WTC11 (cell line): ENCODE data around the gene CAAP1. TPM values are rescaled to one million over a fixed set of nuclear protein-coding genes. Genes with fewer than 3 reads are reported as not detected.

Experiments used
- ATAC-seq: fragments of 200-7000 bp; cut with Tn5 transposase; 2 replicates; pipeline ENCODE4 v1.10.0; 2021; ENCODE audit warnings: mild to moderate bottlenecking, moderate library complexity
- CTCF ChIA-PET: fragments of 300-600 bp; sonication (Branson Sonifier 250); formaldehyde crosslinking; loops from one replicate; lab custom pipeline; 2021; ENCODE audit warnings: antibody characterized with exemption; lab: Charles Lee
- POLR2A ChIA-PET: fragments of 350-600 bp; sonication (Branson Sonifier 250); formaldehyde crosslinking; loops from one replicate; lab custom pipeline; 2021; ENCODE audit warnings: antibody characterized with exemption; lab: Charles Lee
- DNase-seq: peaks from one replicate; pipeline ENCODE4 v3.0.0; 2021; ENCODE audit warnings: low spot score
- H3K27ac Mint-ChIP-seq: 2 replicates; pipeline ENCODE4 v1.8.0; 2021; ENCODE audit warnings: mixed read lengths
- H3K27me3 Mint-ChIP-seq: 2 replicates; pipeline ENCODE4 v1.8.0; 2021; ENCODE audit warnings: low read depth, mild to moderate bottlenecking, moderate library complexity, mixed read lengths
- H3K36me3 Mint-ChIP-seq: 2 replicates; pipeline ENCODE4 v1.8.0; 2021; ENCODE audit warnings: mixed read lengths
- H3K4me1 Mint-ChIP-seq: 2 replicates; pipeline ENCODE4 v1.8.0; 2022; ENCODE audit warnings: mixed read lengths
- H3K4me3 Mint-ChIP-seq: 2 replicates; pipeline ENCODE4 v1.8.0; 2021; ENCODE audit warnings: mild to moderate bottlenecking, moderate library complexity, mixed read lengths
- H3K9me3 Mint-ChIP-seq: 2 replicates; pipeline ENCODE4 v1.8.0; 2021; ENCODE audit warnings: mixed read lengths
- AR ChIP-seq: fragments of 250-450 bp; sonication (Bioruptor Pico); IDR thresholded peaks from 2 replicates; pipeline ENCODE4 v1.9.0; 2021; ENCODE audit warnings: mild to moderate bottlenecking
- ATF2 ChIP-seq: sonication (generic); formaldehyde crosslinking; IDR thresholded peaks from 2 replicates; pipeline ENCODE4 v1.8.1; 2022; ENCODE audit warnings: low read depth, missing genetic modification reagents, borderline replicate concordance
- E2F5 ChIP-seq: sonication (generic); formaldehyde crosslinking; IDR thresholded peaks from 2 replicates; pipeline ENCODE4 v1.8.1; 2022; ENCODE audit warnings: mild to moderate bottlenecking, moderate library complexity, missing genetic modification reagents
- ESRRA ChIP-seq: sonication (generic); formaldehyde crosslinking; IDR thresholded peaks from 2 replicates; pipeline ENCODE4 v1.8.1; 2022; ENCODE audit warnings: mild to moderate bottlenecking, missing genetic modification reagents, borderline replicate concordance
- FOXK1 ChIP-seq: sonication (generic); formaldehyde crosslinking; IDR thresholded peaks from 2 replicates; pipeline ENCODE4 v1.8.0; 2022; ENCODE audit warnings: mild to moderate bottlenecking, moderate library complexity, missing genetic modification reagents
- GRHL2 ChIP-seq: fragments of 250-450 bp; sonication (Bioruptor Pico); IDR thresholded peaks from 2 replicates; pipeline ENCODE4 v1.8.0; 2022; ENCODE audit warnings: mild to moderate bottlenecking, moderate library complexity; ENCODE audit not compliant: insufficient replicate concordance, severe bottlenecking
- HMGXB4 ChIP-seq: sonication (generic); formaldehyde crosslinking; IDR thresholded peaks from 2 replicates; pipeline ENCODE4 v1.8.1; 2023; ENCODE audit warnings: mild to moderate bottlenecking, moderate library complexity, missing genetic modification reagents
- JAZF1 ChIP-seq: fragments of 250-450 bp; sonication (Bioruptor Pico); IDR thresholded peaks from 2 replicates; pipeline ENCODE4 v1.9.0; 2021; ENCODE audit warnings: moderate library complexity, mild to moderate bottlenecking, inconsistent platforms
- MLX ChIP-seq: sonication (generic); formaldehyde crosslinking; IDR thresholded peaks from 2 replicates; pipeline ENCODE4 v1.8.1; 2023; ENCODE audit warnings: mild to moderate bottlenecking, missing genetic modification reagents, moderate library complexity
- NR1H2 ChIP-seq: sonication (generic); formaldehyde crosslinking; IDR thresholded peaks from 2 replicates; pipeline ENCODE4 v1.9.0; 2021; ENCODE audit warnings: mild to moderate bottlenecking, moderate library complexity, missing genetic modification reagents
- STAT6 ChIP-seq: sonication (generic); formaldehyde crosslinking; conservative IDR thresholded peaks from 2 replicates; pipeline ENCODE4 v1.8.1; 2023; ENCODE audit warnings: mild to moderate bottlenecking, low read depth, missing genetic modification reagents, moderate library complexity
- ZBTB43 ChIP-seq: sonication (generic); formaldehyde crosslinking; IDR thresholded peaks from 2 replicates; pipeline ENCODE4 v1.8.1; 2023; ENCODE audit warnings: mild to moderate bottlenecking, missing genetic modification reagents
- ZNF232 ChIP-seq: sonication (generic); formaldehyde crosslinking; IDR thresholded peaks from 2 replicates; pipeline ENCODE4 v1.8.0; 2022; ENCODE audit warnings: mild to moderate bottlenecking, missing genetic modification reagents
- ZNF317 ChIP-seq: sonication (generic); formaldehyde crosslinking; IDR thresholded peaks from 2 replicates; pipeline ENCODE4 v1.8.1; 2023; ENCODE audit warnings: low read depth, mild to moderate bottlenecking, moderate library complexity, missing genetic modification reagents, borderline replicate concordance
- ZNF512 ChIP-seq: sonication (generic); formaldehyde crosslinking; IDR thresholded peaks from 2 replicates; pipeline ENCODE4 v1.8.1; 2022; ENCODE audit warnings: missing genetic modification reagents, borderline replicate concordance
- ZSCAN18 ChIP-seq: fragments of 250-450 bp; sonication (Bioruptor Pico); IDR thresholded peaks from 2 replicates; pipeline ENCODE4 v2.1.2; 2022; ENCODE audit warnings: mild to moderate bottlenecking, moderate library complexity
- total RNA-seq: library from RNA; stranded (reverse); gene quantifications from 3 replicates; pipeline ENCODE4 v1.2.3, GENCODE V29; 2021

Gene CAAP1
- total RNA-seq, 1 experiment from 2014 or later, result 45.4 TPM

GRCh38 chr9:26801772-26802171, 90.8 kb downstream of the CAAP1 start (continued):
- TF ChIP-seq AR (CRISPR knock-in tag) (no peak), JAZF1 (CRISPR knock-in tag) (no peak), GRHL2 (CRISPR knock-in tag) (no peak), ATF2 (CRISPR knock-in tag) (no peak)

GRCh38 chr9:26800322-26800721, 92.3 kb downstream of the CAAP1 start:
- no peak overlapping the region for H3K4me3 Mint-ChIP-seq
- DNase-seq (no peak), ATAC-seq (no peak)
- H3K36me3 Mint-ChIP-seq, result no peaks in the 10 kb centered on the region
- H3K27me3 Mint-ChIP-seq, result no peaks in the 10 kb centered on the region
- CTCF ChIA-PET, result no interaction called here
- TF ChIP-seq ESRRA, result no peak
- TF ChIP-seq ZNF512 (CRISPR knock-in tag), result no peak
- TF ChIP-seq FOXK1, result no peak
- no peak for TF ChIP-seq HMGXB4 (CRISPR knock-in tag)
- no peak for TF ChIP-seq NR1H2 (CRISPR knock-in tag)
- no peak for TF ChIP-seq ZNF232 (CRISPR knock-in tag)
- no peak for TF ChIP-seq ZBTB43
- no peak for TF ChIP-seq ZSCAN18
- TF ChIP-seq STAT6 (CRISPR knock-in tag), result no peak
- TF ChIP-seq ZNF317, result no peak
- TF ChIP-seq E2F5 (CRISPR knock-in tag), result no peak
- TF ChIP-seq MLX (CRISPR knock-in tag), result no peak
- TF ChIP-seq, all 79 proteins: peak for 0
- H3K4me1 Mint-ChIP-seq, result peaks cover 23% of the 10 kb centered on the region
- POLR2A ChIA-PET, result no interaction called here
- H3K9me3 Mint-ChIP-seq, result peaks cover under 1% of the 10 kb centered on the region
- H3K27ac Mint-ChIP-seq, result no peak overlapping the region
